Activated B cell treated with CpG ODN at 0.5 μM for 24 hours (primary cell): ENCODE results near the gene EPN2. TPM values are rescaled to one million over a fixed set of nuclear protein-coding genes. Genes with fewer than 3 reads are reported as not detected.
"Not testable (repeated sequence)": the region's sequence is repeated elsewhere in the genome, so short reads cannot be mapped to it uniquely, and the experiment has no call there.

ENCODE experiments used
- ATAC-seq: fragments of 200-7000 bp; cut with Tn5 transposase; one replicate; pipeline ENCODE4 v1.10.0; 2021; ENCODE audit warnings: low read depth, mild to moderate bottlenecking, moderate library complexity
- CTCF ChIA-PET: fragments of 350-600 bp; sonication (Branson Sonifier 250); formaldehyde crosslinking; loops from one replicate; lab custom pipeline; 2021; ENCODE audit warnings: antibody characterized with exemption; lab: Charles Lee
- POLR2A ChIA-PET: fragments of 350-600 bp; sonication (Branson Sonifier 250); formaldehyde crosslinking; loops from one replicate; lab custom pipeline; 2021; ENCODE audit warnings: antibody characterized with exemption; lab: Charles Lee
- DNase-seq: peaks from one replicate; pipeline ENCODE4 v3.0.0; 2022
- H3K27ac Mint-ChIP-seq: one replicate; pipeline ENCODE4 v1.8.0; 2020; ENCODE audit warnings: mixed read lengths
- H3K27me3 Mint-ChIP-seq: one replicate; pipeline ENCODE4 v1.8.0; 2021; ENCODE audit warnings: mixed read lengths
- H3K36me3 Mint-ChIP-seq: one replicate; pipeline ENCODE4 v1.8.0; 2021; ENCODE audit warnings: low read depth, mixed read lengths
- H3K4me1 Mint-ChIP-seq: one replicate; pipeline ENCODE4 v1.8.0; 2021; ENCODE audit warnings: mixed read lengths
- H3K4me3 Mint-ChIP-seq: one replicate; pipeline ENCODE4 v1.8.0; 2020; ENCODE audit warnings: mild to moderate bottlenecking, mixed read lengths
- H3K9me3 Mint-ChIP-seq: one replicate; pipeline ENCODE4 v1.8.0; 2020; ENCODE audit warnings: mixed read lengths
- intact Hi-C: fragments of 100-400 bp; cut with micrococcal nuclease; formaldehyde crosslinking; loops from one replicate; pipeline ENCODE4 v1.15.1; 2024
- total RNA-seq: library from RNA; stranded (reverse); gene quantifications from 2 replicates; pipeline ENCODE4 v1.2.3, GENCODE V29; 2022
- TF ChIP-seq, protein P1 (sequence below): fragments of 200-600 bp; IDR thresholded peaks from one replicate; pipeline ENCODE4 v1.8.0; 2022; ENCODE audit warnings: antibody characterized with exemption, mild to moderate bottlenecking

EPN2 gene
- total RNA-seq, 1 donor from 2014 or later, result 16.6 TPM

DNA sequence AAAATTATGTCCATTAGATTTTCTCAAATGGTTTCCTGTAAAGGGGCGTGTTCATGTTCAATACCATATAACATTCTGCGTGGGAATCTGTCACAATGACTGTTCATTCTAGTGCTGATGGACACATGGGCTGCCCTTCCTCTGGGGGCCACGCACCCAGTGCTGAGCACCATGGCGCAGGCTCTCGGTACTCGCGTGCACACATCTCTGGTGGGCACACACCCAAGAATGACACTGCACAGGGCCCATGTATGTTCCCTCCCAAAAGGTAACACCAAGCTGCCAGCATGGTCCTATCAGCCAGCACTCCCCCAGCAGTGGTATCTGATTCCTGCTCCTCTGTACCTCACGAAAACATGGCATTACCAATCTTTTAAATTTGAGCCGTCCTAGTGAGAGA, 111.6 kb downstream of the EPN2 start:
- POLR2A ChIA-PET, result interaction anchor here (0.7 kb wide), 1 partner anchor 54 kb away, joined by 3 read pairs; no protein-coding TSS in a partner anchor
- no peak overlapping the region for H3K4me3 Mint-ChIP-seq

DNA sequence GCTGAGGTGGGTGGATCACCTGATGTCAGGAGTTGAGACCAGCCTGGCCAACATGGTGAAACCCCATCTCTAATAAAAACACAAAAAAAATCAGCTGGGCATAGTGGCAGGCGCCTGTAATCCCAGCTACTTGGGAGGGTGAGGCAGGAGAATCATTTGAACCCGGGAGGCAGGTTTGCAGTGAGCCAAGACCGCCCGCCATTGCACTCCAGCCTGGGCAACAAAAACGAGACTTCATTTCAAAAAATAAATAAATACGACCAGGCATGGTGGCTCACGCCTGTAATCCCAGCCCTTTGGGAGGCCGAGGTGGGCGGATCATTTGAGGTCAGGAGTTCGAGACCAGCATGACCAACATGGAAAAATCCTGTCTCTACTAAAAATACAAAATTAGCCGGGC, 116.2 kb downstream of the EPN2 start:
- intact Hi-C loops, H3K4me3 Mint-ChIP-seq, H3K9me3 Mint-ChIP-seq, H3K27me3 Mint-ChIP-seq, CTCF ChIA-PET, ATAC-seq, POLR2A ChIA-PET, H3K36me3 Mint-ChIP-seq, H3K27ac Mint-ChIP-seq, H3K4me1 Mint-ChIP-seq, DNase-seq: not testable (repeated sequence)

More for the DNA sequence above, 111.6 kb downstream of the EPN2 start:
- H3K27me3 Mint-ChIP-seq, result peaks cover 5% of the 10 kb centered on the region
- TF ChIP-seq, protein P1, sequence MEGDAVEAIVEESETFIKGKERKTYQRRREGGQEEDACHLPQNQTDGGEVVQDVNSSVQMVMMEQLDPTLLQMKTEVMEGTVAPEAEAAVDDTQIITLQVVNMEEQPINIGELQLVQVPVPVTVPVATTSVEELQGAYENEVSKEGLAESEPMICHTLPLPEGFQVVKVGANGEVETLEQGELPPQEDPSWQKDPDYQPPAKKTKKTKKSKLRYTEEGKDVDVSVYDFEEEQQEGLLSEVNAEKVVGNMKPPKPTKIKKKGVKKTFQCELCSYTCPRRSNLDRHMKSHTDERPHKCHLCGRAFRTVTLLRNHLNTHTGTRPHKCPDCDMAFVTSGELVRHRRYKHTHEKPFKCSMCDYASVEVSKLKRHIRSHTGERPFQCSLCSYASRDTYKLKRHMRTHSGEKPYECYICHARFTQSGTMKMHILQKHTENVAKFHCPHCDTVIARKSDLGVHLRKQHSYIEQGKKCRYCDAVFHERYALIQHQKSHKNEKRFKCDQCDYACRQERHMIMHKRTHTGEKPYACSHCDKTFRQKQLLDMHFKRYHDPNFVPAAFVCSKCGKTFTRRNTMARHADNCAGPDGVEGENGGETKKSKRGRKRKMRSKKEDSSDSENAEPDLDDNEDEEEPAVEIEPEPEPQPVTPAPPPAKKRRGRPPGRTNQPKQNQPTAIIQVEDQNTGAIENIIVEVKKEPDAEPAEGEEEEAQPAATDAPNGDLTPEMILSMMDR, result no peak
- DNase-seq, result no peak
- H3K9me3 Mint-ChIP-seq, result no peaks in the 10 kb centered on the region
- no peak for ATAC-seq
- H3K27ac Mint-ChIP-seq, result no peak overlapping the region
- H3K4me1 Mint-ChIP-seq, result peaks cover 8% of the 10 kb centered on the region
- H3K36me3 Mint-ChIP-seq, result no peaks in the 10 kb centered on the region
- intact Hi-C loops, result no loop called here
- CTCF ChIA-PET, result no interaction called here

DNA sequence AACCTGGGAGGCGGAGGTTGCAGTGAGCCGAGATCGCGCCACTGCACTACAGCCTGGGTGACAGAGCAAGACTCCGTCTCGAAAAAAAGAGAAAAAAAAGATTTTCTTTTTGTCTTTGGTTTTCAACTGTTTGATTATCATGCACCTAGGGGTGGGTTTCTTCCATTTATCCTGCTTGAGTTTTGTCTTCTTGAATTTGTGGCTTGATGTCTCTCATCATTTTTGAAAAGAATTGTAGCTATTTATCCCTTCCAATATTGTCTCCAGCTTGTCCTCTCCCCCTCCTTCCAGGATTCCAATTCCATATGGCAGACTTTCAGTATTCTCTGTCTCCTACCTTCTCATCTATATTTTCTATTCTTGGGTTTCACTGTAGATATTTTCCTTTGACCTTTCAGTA, 117.6 kb downstream of the EPN2 start:
- Mint-ChIP-seq H3K9me3 (no peaks in the 10 kb centered on the region), H3K4me1 (no peaks in the 10 kb centered on the region), H3K27me3 (peaks cover 9% of the 10 kb centered on the region), H3K4me3 (no peak overlapping the region), H3K27ac (no peak overlapping the region), H3K36me3 (no peaks in the 10 kb centered on the region)
- DNase-seq (no peak), ATAC-seq (no peak)
- intact Hi-C loops, result no loop called here
- CTCF ChIA-PET, result interaction anchor here (0.8 to 1.2 kb wide), 2 partner anchors 16 to 32 kb away, joined by 3 read pairs; no protein-coding TSS in a partner anchor
- POLR2A ChIA-PET, result interaction anchor here (0.9 kb wide), 1 partner anchor 23 kb away, joined by 3 read pairs; the partner anchor contains the start of gene MAPK7
- TF ChIP-seq, protein P1, result no peak

DNA sequence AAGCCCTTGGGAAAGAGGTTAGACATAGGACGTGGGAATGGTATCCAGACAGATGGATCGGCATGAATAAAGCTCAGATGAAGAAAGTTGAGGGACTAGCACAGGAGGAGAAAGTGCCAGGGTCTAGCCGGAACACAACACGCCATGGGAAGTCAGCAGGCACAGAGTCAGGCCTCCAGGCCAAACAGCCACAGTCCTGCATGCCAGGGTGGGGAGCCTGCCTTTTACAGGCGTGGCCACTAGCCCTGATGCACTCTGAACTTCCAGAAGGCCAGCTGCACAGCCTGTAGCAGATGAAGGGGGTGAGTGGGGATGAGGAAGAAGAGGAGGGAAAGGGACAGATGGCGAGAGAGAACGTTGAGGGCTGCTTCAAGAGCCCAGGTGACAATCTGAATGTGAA, 120.2 kb downstream of the EPN2 start:
- peaks cover 5% of the 10 kb centered on the region for H3K4me1 Mint-ChIP-seq
- H3K27me3 Mint-ChIP-seq, result peaks cover 6% of the 10 kb centered on the region
- POLR2A ChIA-PET, result no interaction called here
- ATAC-seq, result no peak
- no peak for DNase-seq
- no peaks in the 10 kb centered on the region for H3K36me3 Mint-ChIP-seq
- no peaks in the 10 kb centered on the region for H3K9me3 Mint-ChIP-seq
- TF ChIP-seq, protein P1, result no peak
- no peak overlapping the region for H3K4me3 Mint-ChIP-seq
- CTCF ChIA-PET, result no interaction called here
- H3K27ac Mint-ChIP-seq, result no peak overlapping the region
- intact Hi-C loops, result no loop called here

DNA sequence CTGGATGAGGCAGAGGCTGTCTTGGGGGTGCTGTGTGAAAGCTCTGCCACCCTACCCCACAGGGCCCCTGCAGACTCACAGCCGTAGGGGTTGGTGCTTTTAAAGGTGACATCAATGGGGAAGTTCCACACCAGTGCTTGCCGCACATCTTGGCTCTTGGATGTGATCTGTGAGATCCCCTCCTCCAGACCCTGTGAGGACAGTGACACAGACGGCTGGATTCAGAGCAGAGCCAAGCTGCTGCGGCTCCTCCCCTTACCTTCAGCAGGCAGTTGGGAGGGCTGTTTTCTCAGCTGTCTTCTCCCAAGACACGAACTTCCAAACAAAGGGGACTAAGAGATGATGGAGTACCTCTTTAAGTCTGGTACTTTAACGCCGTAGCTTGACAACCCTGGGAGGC, 120.6 kb downstream of the EPN2 start:
- POLR2A ChIA-PET, result no interaction called here
- H3K4me3 Mint-ChIP-seq, result no peak overlapping the region
- no peak for DNase-seq

More for the DNA sequence above, 120.6 kb downstream of the EPN2 start:
- peaks cover 6% of the 10 kb centered on the region for H3K27me3 Mint-ChIP-seq
- no peaks in the 10 kb centered on the region for H3K9me3 Mint-ChIP-seq
- intact Hi-C loops, result no loop called here
- ATAC-seq, result no peak
- TF ChIP-seq, protein P1, result no peak
- no peaks in the 10 kb centered on the region for H3K36me3 Mint-ChIP-seq
- H3K4me1 Mint-ChIP-seq, result peaks cover 5% of the 10 kb centered on the region
- H3K27ac Mint-ChIP-seq, result no peak overlapping the region
- CTCF ChIA-PET, result interaction anchor here (0.5 kb wide), 1 partner anchor 237 kb away, joined by 4 read pairs; no protein-coding TSS in a partner anchor
